Urinary bladder (tissue), 4 donors: ENCODE results near the gene DNM3. TPM values are rescaled to one million over a fixed set of nuclear protein-coding genes. Genes with fewer than 3 reads are reported as not detected.

Source experiments
- DNase-seq: peaks from one replicate; pipeline ENCODE4 v3.0.0-alpha.2; 2015; ENCODE audit errors: extremely low spot score
- H3K27ac ChIP-seq: one replicate; pipeline ENCODE4 v1.5.1; 2013; ENCODE audit warnings: low read depth, mild to moderate bottlenecking, moderate library complexity
- H3K36me3 ChIP-seq: one replicate; pipeline ENCODE4 v1.6.1; 2013; ENCODE audit warnings: mild to moderate bottlenecking, moderate library complexity; ENCODE audit not compliant: insufficient read depth
- H3K4me1 ChIP-seq: one replicate; pipeline ENCODE4 v1.6.1; 2013; ENCODE audit warnings: mild to moderate bottlenecking, moderate library complexity; ENCODE audit not compliant: insufficient read depth
- H3K4me3 ChIP-seq: one replicate; pipeline ENCODE4 v1.5.1; 2013; ENCODE audit warnings: low read depth, low read length
- WGBS: extraction: QIAGEN DNeasy Blood & Tissue Kit; methylation state at CpG from one replicate; pipeline ENCODE4 v1.1.7; 2013; 5-methylcytosine and 5-hydroxymethylcytosine counted together
- polyA plus RNA-seq: library from polyadenylated mRNA; stranded (reverse); fragments of 200-250 nt; gene quantifications from one replicate; pipeline ENCODE4 v1.2.3, GENCODE V29; 2013
- total RNA-seq: library from RNA; depleted of rRNA; stranded (reverse); fragments of >200 nt; gene quantifications from one replicate; pipeline ENCODE4 v1.2.3, GENCODE V29; 2014
- donor health status: healthy with polysubstance abuse.
- donor health status: healthy.

The DNM3 gene
- total and polyA plus RNA-seq, 2 donors = 3.2 to 11.7 TPM

DNA sequence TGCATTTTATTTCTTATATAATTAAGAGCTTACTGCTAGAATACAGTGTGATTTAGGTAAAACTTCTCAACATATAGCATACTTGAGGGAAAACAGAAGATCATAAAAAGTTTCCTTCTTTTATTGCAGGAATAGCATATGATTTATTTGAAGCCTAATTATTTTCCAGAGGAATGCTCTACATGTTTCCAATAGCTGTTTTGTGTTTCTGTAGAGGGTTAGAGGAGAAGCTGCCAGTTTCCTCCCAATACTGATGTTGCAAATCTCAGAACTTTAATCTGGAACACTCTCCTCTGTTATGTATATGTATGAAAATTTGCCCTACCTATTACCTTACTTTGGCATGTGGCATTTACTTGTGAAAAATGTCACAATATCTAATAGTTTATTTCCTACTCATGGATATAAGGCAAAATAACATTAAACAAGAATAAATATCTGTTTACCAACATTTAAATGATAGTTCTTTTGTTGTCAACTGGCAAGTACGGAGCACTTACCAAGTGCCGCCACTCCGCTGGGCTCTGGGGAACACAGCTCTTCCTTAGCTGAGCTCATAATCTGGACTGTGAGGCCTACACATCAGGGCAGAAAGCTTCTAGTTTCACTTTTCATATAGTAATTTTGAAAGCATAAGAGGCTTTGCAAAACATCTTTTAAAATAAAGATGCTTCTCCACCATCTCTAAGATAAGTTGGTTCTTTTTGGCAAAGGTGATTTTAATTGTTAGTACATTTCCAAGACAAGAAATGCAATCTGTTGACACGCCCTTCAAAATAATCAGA is 339.4 kb downstream of the DNM3 start:
- Histone ChIP-seq H3K4me1 (no peaks in the 10 kb centered on the region), H3K36me3 (no peaks in the 10 kb centered on the region), H3K27ac (peak overlapping the region; percentile 80), H3K4me3 (no peak overlapping the region)
- DNase-seq = no peak
- WGBS = 5% methylated on average over 4 of the region's 4 CpGs

DNA sequence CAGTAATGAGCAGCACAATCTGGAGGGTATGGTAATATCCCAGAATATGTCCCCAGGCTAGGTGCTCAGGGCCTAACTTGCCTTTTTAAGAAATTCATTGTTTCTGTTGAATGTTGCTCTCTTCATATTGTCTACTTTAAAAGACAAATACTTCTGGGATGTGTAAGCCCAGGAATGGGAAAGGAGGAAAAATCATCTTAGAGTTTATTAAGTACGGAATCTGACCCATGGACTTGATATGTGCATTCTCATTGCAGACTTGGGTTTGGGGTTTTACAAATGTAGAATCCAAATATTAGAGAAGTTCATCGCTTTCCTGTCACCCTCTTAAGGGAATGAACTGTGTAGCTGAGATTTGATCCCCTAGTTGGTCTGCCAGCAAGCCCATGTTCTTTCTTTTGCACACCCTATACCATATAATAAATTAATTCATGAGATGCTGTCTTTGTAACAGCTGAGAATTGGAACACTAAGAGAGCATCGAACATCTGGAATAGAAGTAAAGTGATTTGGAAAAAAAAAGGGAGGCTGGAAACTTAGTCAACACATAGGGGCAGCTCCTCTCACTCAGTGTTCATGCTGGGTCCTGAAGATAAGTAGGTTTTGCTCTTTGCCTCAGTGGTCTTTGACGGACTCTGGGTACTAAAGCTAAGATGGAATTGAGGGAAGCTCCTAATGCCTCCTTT is 343.4 kb downstream of the DNM3 start:
- Histone ChIP-seq H3K4me1 (no peaks in the 10 kb centered on the region), H3K4me3 (no peak overlapping the region), H3K27ac (no peak overlapping the region), H3K36me3 (no peaks in the 10 kb centered on the region)
- DNase-seq = no peak
- WGBS = 80% methylated on average over 4 of the region's 4 CpGs

DNA sequence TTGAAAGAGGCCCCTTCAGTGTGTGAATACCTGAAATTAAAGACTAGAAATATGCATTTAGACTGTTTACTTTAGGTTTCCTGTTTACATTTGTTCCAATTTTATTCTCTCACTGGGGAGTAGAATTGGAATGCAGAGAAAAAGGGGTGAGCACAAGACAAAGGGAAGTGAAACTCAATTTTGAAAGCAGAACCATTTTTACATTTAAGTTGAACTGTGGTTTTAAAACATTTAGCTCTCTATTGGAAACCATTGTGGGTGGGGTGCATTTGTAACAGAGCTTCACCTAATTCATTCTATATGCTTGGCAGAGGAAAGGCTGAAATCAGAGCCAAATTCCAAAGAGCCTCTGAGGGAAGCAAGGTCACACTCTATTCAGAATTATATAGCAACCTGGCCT is 343.9 kb downstream of the DNM3 start:
- H3K36me3 ChIP-seq = no peaks in the 10 kb centered on the region
- no peak overlapping the region for H3K4me3 ChIP-seq
- no peak overlapping the region for H3K27ac ChIP-seq
- no peaks in the 10 kb centered on the region for H3K4me1 ChIP-seq
- peak; percentile 67 for DNase-seq

DNA sequence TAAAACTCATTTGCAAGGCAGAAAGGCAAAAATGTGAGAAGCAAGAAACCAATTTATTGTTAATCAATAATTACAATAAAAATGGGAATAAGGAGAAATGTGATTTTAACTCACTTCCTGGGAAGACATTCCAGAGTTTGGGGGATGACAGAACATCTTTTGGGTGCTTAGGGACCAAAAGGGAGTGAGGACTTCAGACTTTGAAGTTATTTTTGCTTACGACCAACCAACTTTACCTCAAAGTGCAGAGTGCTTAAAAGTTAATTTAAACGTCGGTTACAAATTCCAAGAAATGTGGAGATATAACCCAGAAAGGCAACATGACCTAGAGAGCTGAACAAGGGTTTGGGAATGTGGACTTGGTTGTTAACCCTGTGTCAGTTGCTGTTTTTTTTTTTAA is 344.7 kb downstream of the DNM3 start:
- Histone ChIP-seq H3K27ac (no peak overlapping the region), H3K4me1 (no peaks in the 10 kb centered on the region), H3K4me3 (no peak overlapping the region), H3K36me3 (no peaks in the 10 kb centered on the region)
- DNase-seq = no peak
- 74% methylated on average over 3 of the region's 3 CpGs for WGBS

DNA sequence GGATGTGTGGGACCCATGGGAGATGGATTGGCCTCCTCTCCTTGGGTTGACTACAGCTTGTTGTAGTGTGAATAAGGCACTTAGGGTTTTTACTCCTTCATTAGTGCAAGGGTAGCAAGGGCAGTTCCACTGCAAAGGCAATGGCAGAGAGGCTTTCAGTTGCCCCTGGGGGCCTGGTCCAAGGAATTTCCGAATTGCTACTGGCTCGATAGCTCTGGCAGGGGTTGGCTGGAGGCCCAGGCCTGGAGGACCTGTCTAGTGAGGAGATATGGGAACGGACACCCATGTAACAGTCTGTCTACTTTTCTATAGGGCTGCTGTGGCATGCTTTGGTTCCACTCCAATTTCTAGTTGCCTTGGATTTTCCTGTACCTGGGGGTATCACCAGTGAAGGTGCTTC is 360.3 kb downstream of the DNM3 start:
- no peaks in the 10 kb centered on the region for H3K36me3 ChIP-seq
- DNase-seq = no peak
- H3K27ac ChIP-seq = no peak overlapping the region
- H3K4me3 ChIP-seq = no peak overlapping the region
- WGBS = 61% methylated on average over 3 of the region's 3 CpGs
- H3K4me1 ChIP-seq = no peaks in the 10 kb centered on the region

DNA sequence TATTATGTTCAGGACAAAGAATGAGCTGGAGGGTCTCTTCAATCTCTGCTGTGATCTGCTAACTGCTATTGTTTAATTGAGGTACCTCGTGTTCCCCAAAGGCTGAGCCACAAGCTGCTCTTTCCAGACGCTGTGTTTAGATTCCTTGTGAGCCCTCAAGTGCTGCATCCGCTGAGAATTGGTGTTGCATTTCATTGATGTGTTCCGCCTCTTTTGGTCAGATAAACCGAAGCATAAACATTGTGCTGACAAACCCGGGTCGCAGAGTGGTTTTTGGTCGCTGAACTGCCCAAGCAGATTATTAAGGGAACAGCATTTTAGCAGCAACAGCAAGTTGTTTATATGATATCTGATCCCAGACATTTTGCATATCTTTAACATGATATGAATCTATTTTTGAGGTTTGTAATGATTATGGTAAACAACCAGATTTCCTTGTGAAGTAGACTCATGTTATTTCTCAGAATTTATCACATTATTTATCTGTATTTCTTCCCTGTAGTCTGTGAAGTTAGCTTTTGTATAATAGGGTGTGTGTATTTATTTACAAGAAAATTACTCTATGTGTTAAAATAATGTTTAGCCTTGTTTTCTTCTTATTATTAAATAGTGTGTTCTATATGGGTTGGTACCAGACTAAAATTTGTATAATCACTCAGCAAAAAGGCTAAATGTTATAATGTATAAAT is 362.0 kb downstream of the DNM3 start:
- H3K36me3 ChIP-seq = no peaks in the 10 kb centered on the region
- WGBS = 31% methylated on average over 8 of the region's 8 CpGs
- H3K4me1 ChIP-seq = no peaks in the 10 kb centered on the region
- no peak overlapping the region for H3K4me3 ChIP-seq
- DNase-seq = no peak
- no peak overlapping the region for H3K27ac ChIP-seq

DNA sequence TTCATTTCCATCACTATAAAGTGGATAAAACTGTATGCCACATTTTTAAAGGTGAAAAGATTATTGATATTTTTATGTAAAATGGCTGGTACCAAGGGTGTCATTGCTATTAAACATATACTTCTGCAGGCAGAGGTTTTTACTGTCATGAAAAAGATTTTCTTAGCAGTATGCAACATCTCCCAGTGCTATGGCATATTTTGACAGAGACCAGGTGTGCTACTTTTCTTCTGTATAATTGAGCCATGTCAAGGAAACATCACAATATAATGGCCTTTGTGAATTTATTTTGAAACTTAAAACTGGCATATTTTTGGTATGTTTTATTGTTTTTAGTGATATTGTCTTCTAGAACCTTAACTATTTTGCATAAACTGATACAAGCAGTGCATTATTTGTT is 362.6 kb downstream of the DNM3 start:
- Histone ChIP-seq H3K4me1 (no peaks in the 10 kb centered on the region), H3K27ac (no peak overlapping the region), H3K4me3 (no peak overlapping the region), H3K36me3 (no peaks in the 10 kb centered on the region)
- DNase-seq = no peak

DNA sequence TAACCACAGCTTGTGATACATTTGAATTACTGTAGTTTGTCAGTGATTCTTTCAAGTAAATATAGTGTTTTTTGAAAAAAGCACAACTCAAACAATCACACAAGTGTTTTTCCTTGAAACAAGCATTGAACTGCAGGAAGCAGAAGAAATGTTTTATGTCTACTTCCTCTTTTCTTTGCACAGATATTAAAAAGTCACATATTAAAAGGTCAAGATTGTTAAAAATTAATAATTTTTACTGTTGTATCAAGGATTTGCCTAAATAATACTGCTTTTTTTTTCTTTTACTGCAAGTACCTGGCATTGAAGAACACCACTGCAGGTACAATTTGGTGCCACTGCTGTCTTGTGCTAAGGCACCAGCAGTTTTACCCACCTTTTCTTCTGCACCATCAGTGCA is 365.0 kb downstream of the DNM3 start:
- Histone ChIP-seq H3K4me3 (no peak overlapping the region), H3K27ac (no peak overlapping the region), H3K4me1 (no peaks in the 10 kb centered on the region), H3K36me3 (no peaks in the 10 kb centered on the region)
- no peak for DNase-seq

DNA sequence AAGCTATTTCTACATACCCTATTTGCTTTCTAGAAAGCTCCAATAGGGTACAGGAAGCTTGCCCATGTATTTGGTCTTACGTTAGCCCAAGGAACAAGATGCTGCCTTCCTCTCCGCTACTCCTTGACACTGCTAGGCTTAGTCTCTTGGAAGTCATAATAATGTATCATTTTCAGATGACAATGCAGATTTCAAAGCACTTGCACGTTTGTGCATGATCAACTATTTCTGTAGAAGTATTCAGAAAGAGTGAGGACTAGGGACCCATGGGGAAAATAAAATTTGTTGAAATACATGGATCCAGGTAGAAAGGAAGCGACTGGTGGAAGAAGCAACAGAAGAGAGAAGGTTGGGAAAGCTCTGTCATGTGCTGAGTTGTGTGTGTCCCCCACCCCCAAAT is 367.3 kb downstream of the DNM3 start:
- no peak for DNase-seq
- no peaks in the 10 kb centered on the region for H3K4me1 ChIP-seq
- H3K27ac ChIP-seq = no peak overlapping the region
- no peak overlapping the region for H3K4me3 ChIP-seq
- 96% methylated on average over 4 of the region's 4 CpGs for WGBS
- H3K36me3 ChIP-seq = no peaks in the 10 kb centered on the region

DNA sequence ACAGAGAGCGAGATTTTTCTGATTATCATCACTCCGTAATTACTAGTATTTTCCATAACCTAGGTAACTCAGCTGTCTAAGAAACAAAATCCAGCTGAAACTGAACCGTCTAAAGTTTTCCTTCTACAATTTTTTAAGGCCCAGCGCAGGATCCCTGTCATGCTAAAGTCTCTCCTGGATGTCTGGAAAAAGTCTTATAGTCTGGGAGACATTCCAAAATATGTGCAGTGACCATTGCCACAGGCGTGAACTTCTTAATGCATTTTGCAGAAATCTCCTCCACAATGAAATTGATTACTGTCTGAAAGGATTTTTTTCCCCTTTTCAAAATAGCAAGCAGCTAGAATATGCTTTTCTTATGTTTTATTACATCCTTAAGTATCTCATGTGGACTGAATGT is 369.9 kb downstream of the DNM3 start:
- DNase-seq = no peak
- WGBS = 70% methylated on average over 5 of the region's 5 CpGs

DNA sequence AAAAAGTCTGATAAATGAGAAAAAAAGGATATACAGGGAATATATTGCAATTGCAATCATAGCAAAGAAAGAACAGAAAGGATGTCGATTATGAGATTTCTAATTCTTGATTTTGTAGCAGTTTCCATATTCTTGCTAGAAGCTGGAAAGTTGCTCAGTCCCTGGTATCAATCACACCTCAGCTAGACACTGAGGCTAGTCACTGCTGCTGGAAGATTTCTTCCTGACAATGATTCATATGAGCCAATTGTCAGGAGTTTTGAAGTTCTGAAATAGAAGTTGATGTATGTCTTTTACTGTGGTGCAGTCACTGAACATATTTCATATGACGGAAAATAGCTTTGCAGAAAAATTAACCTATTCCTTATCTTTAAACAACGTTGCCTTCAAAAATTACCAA is 370.8 kb downstream of the DNM3 start:
- DNase-seq = no peak
- H3K36me3 ChIP-seq = no peaks in the 10 kb centered on the region
- WGBS = 81% methylated on average over 3 of the region's 3 CpGs
- no peak overlapping the region for H3K27ac ChIP-seq
- no peak overlapping the region for H3K4me3 ChIP-seq
- H3K4me1 ChIP-seq = no peaks in the 10 kb centered on the region

More for the DNA sequence above, 369.9 kb downstream of the DNM3 start:
- H3K4me1 ChIP-seq = no peaks in the 10 kb centered on the region
- no peaks in the 10 kb centered on the region for H3K36me3 ChIP-seq
- no peak overlapping the region for H3K4me3 ChIP-seq
- H3K27ac ChIP-seq = no peak overlapping the region

DNA sequence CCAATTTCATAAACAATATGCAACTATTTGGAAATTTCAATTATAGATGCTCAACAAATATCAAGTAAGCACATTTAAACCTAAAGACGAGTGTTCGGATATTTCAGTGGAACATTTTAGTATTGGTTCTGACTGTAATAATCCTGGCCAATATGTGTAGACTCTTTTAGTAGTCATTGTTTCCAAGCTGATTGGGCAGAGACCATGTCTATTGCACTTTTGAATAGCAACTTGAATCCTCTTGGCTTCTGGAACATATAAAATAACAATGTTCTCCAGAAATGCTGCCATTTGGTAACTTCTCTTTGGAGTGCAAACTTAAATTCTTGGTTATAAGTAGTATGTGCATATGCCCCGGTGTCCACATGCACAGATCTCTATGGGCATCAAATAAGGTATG is 373.7 kb downstream of the DNM3 start:
- H3K27ac ChIP-seq = no peak overlapping the region
- no peak for DNase-seq
- 97% methylated on average over 3 of the region's 3 CpGs for WGBS

DNA sequence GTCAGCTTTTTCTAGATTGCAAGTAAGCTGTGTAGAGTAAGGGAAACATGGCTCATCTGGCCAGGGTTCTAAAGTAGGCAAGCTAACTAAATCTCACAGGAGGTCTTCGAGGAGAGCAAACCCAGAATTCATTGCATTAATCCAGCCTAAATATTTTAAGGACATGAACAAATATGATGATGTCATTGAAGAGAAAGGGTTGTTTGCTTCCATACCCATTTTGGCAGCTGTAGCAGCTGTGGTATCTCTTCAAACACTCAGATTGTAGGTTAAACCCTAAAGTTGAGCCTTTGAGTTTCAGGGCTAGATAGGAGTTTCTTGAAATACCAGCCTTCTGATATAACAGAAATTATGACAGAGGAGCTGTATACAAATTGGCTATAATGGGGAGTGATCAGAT is 378.7 kb downstream of the DNM3 start:
- H3K36me3 ChIP-seq = no peaks in the 10 kb centered on the region
- H3K27ac ChIP-seq = no peak overlapping the region
- H3K4me3 ChIP-seq = no peak overlapping the region
- no peaks in the 10 kb centered on the region for H3K4me1 ChIP-seq
- no peak for DNase-seq
- 38% methylated on average over 1 of the region's 1 CpG for WGBS

More for the DNA sequence above, 373.7 kb downstream of the DNM3 start:
- H3K4me3 ChIP-seq = no peak overlapping the region
- H3K36me3 ChIP-seq = no peaks in the 10 kb centered on the region
- H3K4me1 ChIP-seq = no peaks in the 10 kb centered on the region

DNA sequence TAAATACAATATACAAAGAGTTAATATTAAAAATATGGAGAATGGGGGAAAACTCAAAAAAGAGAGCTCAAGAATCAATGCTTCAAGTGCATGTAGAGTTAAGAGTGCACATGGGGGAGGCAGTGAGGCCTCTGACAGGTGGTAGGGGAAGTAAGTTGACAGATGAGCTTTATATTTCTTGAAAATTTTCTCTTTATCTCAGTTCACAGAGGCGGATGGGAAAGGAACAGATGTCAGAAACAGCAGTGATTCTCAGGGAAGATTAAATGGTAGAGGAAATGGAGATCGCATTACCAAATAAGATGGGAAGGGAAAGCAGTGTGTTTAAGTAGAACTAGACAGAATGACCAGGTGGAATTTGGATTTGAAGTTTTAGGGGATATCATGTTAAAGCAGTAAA is 379.1 kb downstream of the DNM3 start:
- Histone ChIP-seq H3K27ac (no peak overlapping the region), H3K4me3 (no peak overlapping the region), H3K36me3 (no peaks in the 10 kb centered on the region), H3K4me1 (no peaks in the 10 kb centered on the region)
- WGBS = 77% methylated on average over 2 of the region's 2 CpGs
- no peak for DNase-seq
